HepG2 (cell line): ENCODE data around the gene UBQLN1. TPM values are rescaled to one million over a fixed set of nuclear protein-coding genes. Genes with fewer than 3 reads are reported as not detected.

Experiments
- AGO2 ChIP-seq: fragments of 200-400 bp; formaldehyde crosslinking; optimal IDR thresholded peaks from 2 replicates; pipeline ENCODE3; 2017; ENCODE audit warnings: mild to moderate bottlenecking, low read depth, low read length, moderate library complexity
- ARHGAP35 ChIP-seq: sonication (generic); formaldehyde crosslinking; IDR thresholded peaks from 2 replicates; pipeline ENCODE4 v1.9.0; 2022; ENCODE audit warnings: mild to moderate bottlenecking, inconsistent platforms, moderate library complexity, missing genetic modification reagents, borderline replicate concordance
- CHD4 ChIP-seq: fragments of 200-600 bp; sonication (generic); IDR thresholded peaks from 2 replicates; pipeline ENCODE4 v1.7.0; 2017; ENCODE audit warnings: mild to moderate bottlenecking, low read length, borderline replicate concordance
- FOXA1 ChIP-seq, 2 experiments: fragments of 450-650 bp in 1 of 2; sonication (generic) in 1 of 2; formaldehyde crosslinking in 1 of 2; IDR thresholded peaks; 2 replicates each; pipeline versions ENCODE4 v1.4.0 to v1.6.1; 2016 to 2020; ENCODE audit warnings: missing genetic modification reagents in 1 of 2
- FOXK1 ChIP-seq: sonication (generic); formaldehyde crosslinking; IDR thresholded peaks from 2 replicates; pipeline ENCODE4 v1.4.0; 2020; ENCODE audit warnings: low read depth, missing genetic modification reagents, borderline replicate concordance
- FOXO1 ChIP-seq: sonication (generic); formaldehyde crosslinking; IDR thresholded peaks from 2 replicates; pipeline ENCODE4 v1.4.0; 2020; ENCODE audit warnings: missing genetic modification reagents
- GZF1 ChIP-seq: sonication (generic); formaldehyde crosslinking; IDR thresholded peaks from 2 replicates; pipeline ENCODE4 v1.5.1; 2020; ENCODE audit warnings: mild to moderate bottlenecking, missing genetic modification reagents
- HCFC1 ChIP-seq: fragments of 150-350 bp; IDR thresholded peaks from 2 replicates; pipeline ENCODE4 v1.6.1; 2014; ENCODE audit warnings: low read depth, low read length
- HMGA1 ChIP-seq: sonication (generic); formaldehyde crosslinking; conservative IDR thresholded peaks from 2 replicates; pipeline ENCODE4 v1.4.0; 2020; ENCODE audit warnings: missing genetic modification reagents
- HNF4A ChIP-seq: sonication (generic); formaldehyde crosslinking; IDR thresholded peaks from 2 replicates; pipeline ENCODE4 v1.4.0; 2020; ENCODE audit warnings: missing genetic modification reagents
- IRF2 ChIP-seq: IDR thresholded peaks from 2 replicates; pipeline ENCODE4 v1.6.1; 2018; ENCODE audit warnings: missing genetic modification reagents, missing compliant biosample characterization
- KDM1A ChIP-seq: IDR thresholded peaks from 2 replicates; pipeline ENCODE4 v1.6.1; 2016; ENCODE audit warnings: missing compliant biosample characterization
- MBD4 ChIP-seq: IDR thresholded peaks from 2 replicates; pipeline ENCODE4 v1.6.1; 2012; ENCODE audit warnings: low read length, inconsistent platforms, borderline replicate concordance
- MIXL1 ChIP-seq: IDR thresholded peaks from 2 replicates; pipeline ENCODE4 v1.6.1; 2016
- MXI1 ChIP-seq: IDR thresholded peaks from 3 replicates; pipeline ENCODE4 v1.6.1; 2012; ENCODE audit warnings: low read depth, low read length, inconsistent platforms, borderline replicate concordance
- NFATC3 ChIP-seq: sonication (generic); formaldehyde crosslinking; IDR thresholded peaks from 2 replicates; pipeline ENCODE4 v1.5.1; 2020; ENCODE audit warnings: mild to moderate bottlenecking, missing genetic modification reagents
- PHF21A ChIP-seq: sonication (generic); formaldehyde crosslinking; IDR thresholded peaks from 2 replicates; pipeline ENCODE4 v1.5.0; 2020; ENCODE audit warnings: mild to moderate bottlenecking, missing genetic modification reagents
- RAD21 ChIP-seq: fragments of 450-650 bp; formaldehyde crosslinking; IDR thresholded peaks from 2 replicates; pipeline ENCODE4 v1.5.0; 2020; ENCODE audit warnings: mild to moderate bottlenecking
- RELA ChIP-seq: sonication (generic); formaldehyde crosslinking; IDR thresholded peaks from 2 replicates; pipeline ENCODE4 v1.4.0; 2020; ENCODE audit warnings: missing genetic modification reagents
- SMAD3 ChIP-seq: sonication (generic); formaldehyde crosslinking; IDR thresholded peaks from 2 replicates; pipeline ENCODE4 v1.4.0; 2020; ENCODE audit warnings: missing genetic modification reagents
- SMARCE1 ChIP-seq: fragments of 450-650 bp; IDR thresholded peaks from 2 replicates; pipeline ENCODE4 v1.6.1; 2017; ENCODE audit warnings: borderline replicate concordance
- THAP11 ChIP-seq: IDR thresholded peaks from 2 replicates; pipeline ENCODE4 v1.6.1; 2016; ENCODE audit warnings: missing biosample characterization, missing genetic modification reagents
- ZFP36L1 ChIP-seq: sonication (generic); formaldehyde crosslinking; IDR thresholded peaks from 2 replicates; pipeline ENCODE4 v1.8.0; 2022; ENCODE audit warnings: mild to moderate bottlenecking, missing genetic modification reagents, moderate library complexity
- ZNF33A ChIP-seq: sonication (generic); formaldehyde crosslinking; IDR thresholded peaks from 2 replicates; pipeline ENCODE4 v1.5.1; 2020; ENCODE audit warnings: missing genetic modification reagents, mild to moderate bottlenecking, moderate library complexity, borderline replicate concordance
- ZNF550 ChIP-seq: sonication (generic); formaldehyde crosslinking; IDR thresholded peaks from 2 replicates; pipeline ENCODE4 v1.4.0; 2020; ENCODE audit warnings: mild to moderate bottlenecking, missing genetic modification reagents, borderline replicate concordance
- ZNF776 ChIP-seq: sonication (generic); formaldehyde crosslinking; IDR thresholded peaks from 2 replicates; pipeline ENCODE4 v1.4.0; 2020; ENCODE audit warnings: mild to moderate bottlenecking, missing genetic modification reagents
- ZNF883 ChIP-seq: sonication (generic); formaldehyde crosslinking; IDR thresholded peaks from 2 replicates; pipeline ENCODE4 v1.5.1; 2020; ENCODE audit warnings: mild to moderate bottlenecking, missing genetic modification reagents; ENCODE audit errors: not compliant biosample characterization
- ZSCAN25 ChIP-seq: sonication (generic); formaldehyde crosslinking; IDR thresholded peaks from 2 replicates; pipeline ENCODE4 v1.8.0; 2022; ENCODE audit warnings: mild to moderate bottlenecking, missing genetic modification reagents
- ZSCAN9 ChIP-seq: IDR thresholded peaks from 2 replicates; pipeline ENCODE4 v1.6.1; 2016; ENCODE audit warnings: borderline replicate concordance
- polyA plus RNA-seq, 8 experiments: library from polyadenylated mRNA; depleted of rRNA in 3 of 8; stranded (reverse) in 7 of 8; unstranded in 1 of 8; fragments of >200 nt; fragmentation: Illumina TruSeq in 4 of 8; extraction: Trizol in 4 of 8; gene quantifications; 2 replicates each; pipeline versions ENCODE4 v1.2.1 to v1.2.3, GENCODE V29; 2011 to 2016; ENCODE audit warnings: low read depth in 4 of 8, missing spikeins in 1 of 8, mixed read lengths in 1 of 8; ENCODE audit not compliant: insufficient read depth in 1 of 8
- total RNA-seq, 5 experiments: library from RNA; depleted of rRNA; stranded (reverse); fragments of >200 nt; fragmentation: Illumina TruSeq; extraction: Trizol; gene quantifications; 2 replicates each; pipeline ENCODE4 v1.2.3, GENCODE V29; 2016; ENCODE audit warnings: low read depth in 1 of 5
- TF ChIP-seq, protein P1 (sequence below): IDR thresholded peaks from 2 replicates; pipeline ENCODE4 v1.6.1; 2012; ENCODE audit warnings: inconsistent platforms
- TF ChIP-seq, protein P2 (sequence below): sonication (generic); formaldehyde crosslinking; IDR thresholded peaks from 2 replicates; pipeline ENCODE4 v1.4.0; 2020; ENCODE audit warnings: mild to moderate bottlenecking, missing genetic modification reagents
- TF ChIP-seq, protein P3 (sequence below): sonication (generic); formaldehyde crosslinking; IDR thresholded peaks from 2 replicates; pipeline ENCODE4 v1.5.0; 2020; ENCODE audit warnings: missing genetic modification reagents

UBQLN1 gene
- total and polyA plus RNA-seq, 2 of the 13 experiments (the other 11 are each of a cell fraction or from before 2014, with no cell fraction given) = 78.1 to 83.8 TPM

- TF ChIP-seq ZSCAN9 (no peak; the same call in 1 of the 2 replicates), ZFP36L1 (CRISPR knock-in tag) (no peak), IRF2 (CRISPR knock-in tag) (peak; percentile 15; the same call in 1 of the 2 replicates), SMAD3 (no peak), RAD21 (no peak), MXI1 (0 out of 3 replicates have a peak, but pooled peaks have one; percentile 20), ZNF33A (CRISPR knock-in tag) (no peak), ARHGAP35 (no peak), HCFC1 (no peak), THAP11 (CRISPR knock-in tag) (no peak; the same call in 1 of the 2 replicates), MIXL1 (CRISPR knock-in tag) (no peak), CHD4 (no peak), ZNF550 (CRISPR knock-in tag) (no peak), MBD4 (no peak), AGO2 (peak; percentile 96), SMARCE1 (no peak), FOXO1 (peak; percentile 32; the same call in 1 of the 2 replicates), RELA (CRISPR knock-in tag) (no peak; the same call in 1 of the 2 replicates), GZF1 (CRISPR knock-in tag) (no peak), FOXK1 (no peak; the same call in 1 of the 2 replicates), ZSCAN25 (CRISPR knock-in tag) (peak; percentile 48; the same call in 1 of the 2 replicates), FOXA1 (IDR thresholded peaks at IDR 0.05) (no peak), FOXA1 (CRISPR knock-in tag; IDR thresholded peaks at IDR 0.05) (no peak), KDM1A (CRISPR knock-in tag) (no peak), NFATC3 (CRISPR knock-in tag) (no peak), ZNF776 (CRISPR knock-in tag) (no peak), PHF21A (CRISPR knock-in tag) (peak; percentile 51; the same call in 1 of the 2 replicates), HMGA1 (CRISPR knock-in tag) (no peak), ZNF883 (CRISPR knock-in tag) (peak; percentile 33), HNF4A (CRISPR knock-in tag) (no peak)
- TF ChIP-seq, protein P1, sequence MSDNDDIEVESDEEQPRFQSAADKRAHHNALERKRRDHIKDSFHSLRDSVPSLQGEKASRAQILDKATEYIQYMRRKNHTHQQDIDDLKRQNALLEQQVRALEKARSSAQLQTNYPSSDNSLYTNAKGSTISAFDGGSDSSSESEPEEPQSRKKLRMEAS = 0 out of 2 replicates have a peak, but pooled peaks have one; percentile 35
- TF ChIP-seq, protein P2, sequence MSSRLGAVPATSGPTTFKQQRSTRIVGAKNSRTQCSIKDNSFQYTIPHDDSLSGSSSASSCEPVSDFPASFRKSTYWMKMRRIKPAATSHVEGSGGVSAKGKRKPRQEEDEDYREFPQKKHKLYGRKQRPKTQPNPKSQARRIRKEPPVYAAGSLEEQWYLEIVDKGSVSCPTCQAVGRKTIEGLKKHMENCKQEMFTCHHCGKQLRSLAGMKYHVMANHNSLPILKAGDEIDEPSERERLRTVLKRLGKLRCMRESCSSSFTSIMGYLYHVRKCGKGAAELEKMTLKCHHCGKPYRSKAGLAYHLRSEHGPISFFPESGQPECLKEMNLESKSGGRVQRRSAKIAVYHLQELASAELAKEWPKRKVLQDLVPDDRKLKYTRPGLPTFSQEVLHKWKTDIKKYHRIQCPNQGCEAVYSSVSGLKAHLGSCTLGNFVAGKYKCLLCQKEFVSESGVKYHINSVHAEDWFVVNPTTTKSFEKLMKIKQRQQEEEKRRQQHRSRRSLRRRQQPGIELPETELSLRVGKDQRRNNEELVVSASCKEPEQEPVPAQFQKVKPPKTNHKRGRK (CRISPR knock-in tag) = no peak
- TF ChIP-seq, protein P3, sequence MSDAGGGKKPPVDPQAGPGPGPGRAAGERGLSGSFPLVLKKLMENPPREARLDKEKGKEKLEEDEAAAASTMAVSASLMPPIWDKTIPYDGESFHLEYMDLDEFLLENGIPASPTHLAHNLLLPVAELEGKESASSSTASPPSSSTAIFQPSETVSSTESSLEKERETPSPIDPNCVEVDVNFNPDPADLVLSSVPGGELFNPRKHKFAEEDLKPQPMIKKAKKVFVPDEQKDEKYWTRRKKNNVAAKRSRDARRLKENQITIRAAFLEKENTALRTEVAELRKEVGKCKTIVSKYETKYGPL = no peak
These were observed 84.6 kb downstream of the UBQLN1 start, which contains the start of gene IDNK (continued) for GRCh38 chr9:83622939-83623678.
